HEK293 (cell line): ENCODE measurements around the gene KLHL29.

ENCODE experiments used
- HOXD13 ChIP-seq: sonication (generic); formaldehyde crosslinking; IDR thresholded peaks from 2 replicates; pipeline ENCODE4 v1.8.0; 2022; ENCODE audit warnings: missing genetic modification reagents, borderline replicate concordance
- IKZF3 ChIP-seq: fragments of 450-650 bp; IDR thresholded peaks from 2 replicates; pipeline ENCODE4 v1.5.0; 2018; ENCODE audit warnings: missing biosample characterization, mild to moderate bottlenecking, missing genetic modification characterization, moderate library complexity
- PRDM1 ChIP-seq: fragments of 450-650 bp; formaldehyde crosslinking; IDR thresholded peaks from 2 replicates; pipeline ENCODE4; 2016; ENCODE audit warnings: missing biosample characterization, missing genetic modification characterization
- PRDM10 ChIP-seq: fragments of 450-650 bp; formaldehyde crosslinking; IDR thresholded peaks from 2 replicates; pipeline ENCODE4 v1.5.1; 2016; ENCODE audit warnings: missing biosample characterization, missing genetic modification characterization
- WT1 ChIP-seq: fragments of 450-650 bp; formaldehyde crosslinking; IDR thresholded peaks from 2 replicates; pipeline ENCODE4 v1.5.1; 2016; ENCODE audit warnings: missing biosample characterization, missing genetic modification characterization
- ZBTB44 ChIP-seq: fragments of 450-650 bp; IDR thresholded peaks from 2 replicates; pipeline ENCODE4 v1.5.1; 2018; ENCODE audit warnings: missing biosample characterization, mild to moderate bottlenecking, missing genetic modification characterization
- ZBTB6 ChIP-seq: fragments of 450-650 bp; formaldehyde crosslinking; IDR thresholded peaks from 2 replicates; pipeline ENCODE4 v1.5.1; 2017; ENCODE audit warnings: missing biosample characterization, missing genetic modification characterization
- ZFP69B ChIP-seq: fragments of 450-650 bp; formaldehyde crosslinking; IDR thresholded peaks from 2 replicates; pipeline ENCODE4 v1.5.1; 2016; ENCODE audit warnings: missing biosample characterization, missing genetic modification characterization
- ZIC2 ChIP-seq: fragments of 450-650 bp; formaldehyde crosslinking; IDR thresholded peaks from 2 replicates; pipeline ENCODE4 v1.5.1; 2016; ENCODE audit warnings: missing biosample characterization, missing genetic modification characterization
- ZNF10 ChIP-seq: fragments of 450-650 bp; formaldehyde crosslinking; IDR thresholded peaks from 2 replicates; pipeline ENCODE4 v1.5.1; 2017; ENCODE audit warnings: missing biosample characterization, missing genetic modification characterization
- ZNF133 ChIP-seq: fragments of 450-650 bp; formaldehyde crosslinking; IDR thresholded peaks from 2 replicates; pipeline ENCODE4 v1.5.1; 2016; ENCODE audit warnings: missing biosample characterization, missing genetic modification characterization
- ZNF16 ChIP-seq: fragments of 450-650 bp; formaldehyde crosslinking; IDR thresholded peaks from 2 replicates; pipeline ENCODE4 v1.5.1; 2016; ENCODE audit warnings: low read depth, missing biosample characterization, missing genetic modification characterization
- ZNF211 ChIP-seq: fragments of 450-650 bp; formaldehyde crosslinking; IDR thresholded peaks from 2 replicates; pipeline ENCODE4 v1.5.1; 2016; ENCODE audit warnings: low read depth, missing biosample characterization, missing genetic modification characterization
- ZNF24 ChIP-seq: fragments of 450-650 bp; formaldehyde crosslinking; IDR thresholded peaks from 2 replicates; pipeline ENCODE4 v1.5.1; 2016; ENCODE audit warnings: missing biosample characterization, missing genetic modification characterization
- ZNF248 ChIP-seq: fragments of 450-650 bp; formaldehyde crosslinking; IDR thresholded peaks from 2 replicates; pipeline ENCODE4 v1.5.1; 2017; ENCODE audit warnings: missing biosample characterization, missing genetic modification characterization
- ZNF311 ChIP-seq: fragments of 450-650 bp; formaldehyde crosslinking; IDR thresholded peaks from 2 replicates; pipeline ENCODE4 v1.5.1; 2017; ENCODE audit warnings: missing biosample characterization, missing genetic modification characterization, borderline replicate concordance
- ZNF350 ChIP-seq: fragments of 450-650 bp; formaldehyde crosslinking; IDR thresholded peaks from 2 replicates; pipeline ENCODE4 v1.5.0; 2017; ENCODE audit warnings: missing biosample characterization, mild to moderate bottlenecking, missing genetic modification characterization
- ZNF404 ChIP-seq: fragments of 450-650 bp; formaldehyde crosslinking; IDR thresholded peaks from 2 replicates; pipeline ENCODE4 v1.5.1; 2017; ENCODE audit warnings: missing biosample characterization, missing genetic modification characterization
- ZNF473 ChIP-seq: fragments of 450-650 bp; formaldehyde crosslinking; IDR thresholded peaks from 2 replicates; pipeline ENCODE4 v1.5.1; 2017; ENCODE audit warnings: missing biosample characterization, missing genetic modification characterization
- ZNF521 ChIP-seq: fragments of 450-650 bp; formaldehyde crosslinking; IDR thresholded peaks from 2 replicates; pipeline ENCODE4 v1.5.1; 2017; ENCODE audit warnings: missing biosample characterization, mild to moderate bottlenecking, missing genetic modification characterization
- ZNF548 ChIP-seq: fragments of 450-650 bp; formaldehyde crosslinking; IDR thresholded peaks from 2 replicates; pipeline ENCODE4 v1.5.1; 2016; ENCODE audit warnings: missing biosample characterization, missing genetic modification characterization
- ZNF571 ChIP-seq: fragments of 450-650 bp; formaldehyde crosslinking; IDR thresholded peaks from 2 replicates; pipeline ENCODE4 v1.5.0; 2017; ENCODE audit warnings: missing biosample characterization, missing genetic modification characterization
- ZNF629 ChIP-seq: fragments of 450-650 bp; formaldehyde crosslinking; IDR thresholded peaks from 2 replicates; pipeline ENCODE4 v1.5.1; 2017; ENCODE audit warnings: missing biosample characterization, missing genetic modification characterization
- ZNF701 ChIP-seq: fragments of 450-650 bp; formaldehyde crosslinking; IDR thresholded peaks from 2 replicates; pipeline ENCODE4 v1.5.1; 2016; ENCODE audit warnings: missing biosample characterization, missing genetic modification characterization
- ZNF76 ChIP-seq: fragments of 450-650 bp; formaldehyde crosslinking; IDR thresholded peaks from 2 replicates; pipeline ENCODE4; 2016; ENCODE audit warnings: low read depth, missing biosample characterization, missing genetic modification characterization, borderline replicate concordance
- ZNF830 ChIP-seq: fragments of 450-650 bp; IDR thresholded peaks from 2 replicates; pipeline ENCODE4 v1.5.0; 2018; ENCODE audit warnings: missing biosample characterization, missing genetic modification characterization, low read depth, mild to moderate bottlenecking, moderate library complexity
- ZNF837 ChIP-seq: fragments of 450-650 bp; formaldehyde crosslinking; IDR thresholded peaks from 2 replicates; pipeline ENCODE4 v1.5.1; 2016; ENCODE audit warnings: missing biosample characterization, missing genetic modification characterization
- TF ChIP-seq, protein P1 (sequence below): fragments of 450-650 bp; formaldehyde crosslinking; conservative IDR thresholded peaks from 2 replicates; pipeline ENCODE4 v1.5.1; 2016; ENCODE audit warnings: low read depth, missing biosample characterization, missing genetic modification characterization
- TF ChIP-seq, protein P2 (sequence below): fragments of 450-650 bp; formaldehyde crosslinking; IDR thresholded peaks from 2 replicates; pipeline ENCODE4 v1.5.1; 2016; ENCODE audit warnings: missing biosample characterization, missing genetic modification characterization

The KLHL29 gene

GRCh38 chr2:23602116-23602515 lies 217.1 kb downstream of the KLHL29 start (continued):
- TF ChIP-seq, protein P1, sequence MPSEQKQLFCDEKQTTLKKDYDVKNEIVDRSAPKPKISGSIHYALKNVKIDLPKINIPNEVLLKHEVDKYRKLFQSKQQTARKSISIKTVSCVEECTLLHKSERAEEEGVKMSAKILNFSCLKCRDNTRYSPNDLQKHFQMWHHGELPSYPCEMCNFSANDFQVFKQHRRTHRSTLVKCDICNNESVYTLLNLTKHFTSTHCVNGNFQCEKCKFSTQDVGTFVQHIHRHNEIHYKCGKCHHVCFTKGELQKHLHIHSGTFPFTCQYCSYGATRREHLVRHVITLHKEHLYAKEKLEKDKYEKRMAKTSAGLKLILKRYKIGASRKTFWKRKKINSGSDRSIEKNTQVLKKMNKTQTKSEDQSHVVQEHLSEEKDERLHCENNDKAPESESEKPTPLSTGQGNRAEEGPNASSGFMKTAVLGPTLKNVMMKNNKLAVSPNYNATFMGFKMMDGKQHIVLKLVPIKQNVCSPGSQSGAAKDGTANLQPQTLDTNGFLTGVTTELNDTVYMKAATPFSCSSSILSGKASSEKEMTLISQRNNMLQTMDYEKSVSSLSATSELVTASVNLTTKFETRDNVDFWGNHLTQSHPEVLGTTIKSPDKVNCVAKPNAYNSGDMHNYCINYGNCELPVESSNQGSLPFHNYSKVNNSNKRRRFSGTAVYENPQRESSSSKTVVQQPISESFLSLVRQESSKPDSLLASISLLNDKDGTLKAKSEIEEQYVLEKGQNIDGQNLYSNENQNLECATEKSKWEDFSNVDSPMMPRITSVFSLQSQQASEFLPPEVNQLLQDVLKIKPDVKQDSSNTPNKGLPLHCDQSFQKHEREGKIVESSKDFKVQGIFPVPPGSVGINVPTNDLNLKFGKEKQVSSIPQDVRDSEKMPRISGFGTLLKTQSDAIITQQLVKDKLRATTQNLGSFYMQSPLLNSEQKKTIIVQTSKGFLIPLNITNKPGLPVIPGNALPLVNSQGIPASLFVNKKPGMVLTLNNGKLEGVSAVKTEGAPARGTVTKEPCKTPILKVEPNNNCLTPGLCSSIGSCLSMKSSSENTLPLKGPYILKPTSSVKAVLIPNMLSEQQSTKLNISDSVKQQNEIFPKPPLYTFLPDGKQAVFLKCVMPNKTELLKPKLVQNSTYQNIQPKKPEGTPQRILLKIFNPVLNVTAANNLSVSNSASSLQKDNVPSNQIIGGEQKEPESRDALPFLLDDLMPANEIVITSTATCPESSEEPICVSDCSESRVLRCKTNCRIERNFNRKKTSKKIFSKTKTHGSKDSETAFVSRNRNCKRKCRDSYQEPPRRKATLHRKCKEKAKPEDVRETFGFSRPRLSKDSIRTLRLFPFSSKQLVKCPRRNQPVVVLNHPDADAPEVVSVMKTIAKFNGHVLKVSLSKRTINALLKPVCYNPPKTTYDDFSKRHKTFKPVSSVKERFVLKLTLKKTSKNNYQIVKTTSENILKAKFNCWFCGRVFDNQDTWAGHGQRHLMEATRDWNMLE (tag by site-specific recombination) = no peak
- no peak for TF ChIP-seq ZNF311 (tag by site-specific recombination)
- TF ChIP-seq ZNF548 (tag by site-specific recombination) = no peak
- peak; percentile 31; the same call in 1 of the 2 replicates for TF ChIP-seq ZIC2 (tag by site-specific recombination)
- TF ChIP-seq ZNF629 (tag by site-specific recombination) = peak; percentile 84
- TF ChIP-seq ZNF830 (tag by site-specific recombination) = no peak
- TF ChIP-seq WT1 = no peak
- no peak for TF ChIP-seq ZNF404 (tag by site-specific recombination)
- TF ChIP-seq ZNF350 (tag by site-specific recombination) = no peak
- no peak for TF ChIP-seq ZNF701
- no peak for TF ChIP-seq ZNF473
- peak; percentile 81 for TF ChIP-seq ZNF10 (tag by site-specific recombination)
- no peak for TF ChIP-seq ZFP69B (tag by site-specific recombination)
- TF ChIP-seq PRDM10 (tag by site-specific recombination) = no peak
- no peak for TF ChIP-seq ZNF76 (tag by site-specific recombination)
- no peak for TF ChIP-seq ZNF837 (tag by site-specific recombination)
- no peak for TF ChIP-seq ZNF16 (tag by site-specific recombination)
- TF ChIP-seq ZNF24 (tag by site-specific recombination) = no peak
- no peak for TF ChIP-seq ZNF571
- TF ChIP-seq ZNF248 (tag by site-specific recombination) = no peak
- TF ChIP-seq ZNF133 (tag by site-specific recombination) = no peak
- no peak for TF ChIP-seq ZBTB44 (tag by site-specific recombination)
- TF ChIP-seq HOXD13 (CRISPR knock-in tag) = no peak
- TF ChIP-seq PRDM1 = 0 out of 2 replicates have a peak, but pooled peaks have one; percentile 24
- TF ChIP-seq ZBTB6 (tag by site-specific recombination) = no peak
- no peak for TF ChIP-seq IKZF3
- TF ChIP-seq ZNF211 = no peak
- TF ChIP-seq, protein P2, sequence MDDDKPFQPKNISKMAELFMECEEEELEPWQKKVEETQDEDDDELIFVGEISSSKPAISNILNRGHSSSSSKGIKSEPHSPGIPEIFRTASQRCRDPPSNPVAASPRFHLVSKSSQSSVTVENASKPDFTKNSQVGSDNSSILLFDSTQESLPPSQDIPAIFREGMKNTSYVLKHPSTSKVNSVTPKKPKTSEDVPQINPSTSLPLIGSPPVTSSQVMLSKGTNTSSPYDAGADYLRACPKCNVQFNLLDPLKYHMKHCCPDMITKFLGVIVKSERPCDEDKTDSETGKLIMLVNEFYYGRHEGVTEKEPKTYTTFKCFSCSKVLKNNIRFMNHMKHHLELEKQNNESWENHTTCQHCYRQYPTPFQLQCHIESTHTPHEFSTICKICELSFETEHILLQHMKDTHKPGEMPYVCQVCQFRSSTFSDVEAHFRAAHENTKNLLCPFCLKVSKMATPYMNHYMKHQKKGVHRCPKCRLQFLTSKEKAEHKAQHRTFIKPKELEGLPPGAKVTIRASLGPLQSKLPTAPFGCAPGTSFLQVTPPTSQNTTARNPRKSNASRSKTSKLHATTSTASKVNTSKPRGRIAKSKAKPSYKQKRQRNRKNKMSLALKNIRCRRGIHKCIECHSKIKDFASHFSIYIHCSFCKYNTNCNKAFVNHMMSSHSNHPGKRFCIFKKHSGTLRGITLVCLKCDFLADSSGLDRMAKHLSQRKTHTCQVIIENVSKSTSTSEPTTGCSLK (tag by site-specific recombination) = no peak
- no peak for TF ChIP-seq ZNF521 (tag by site-specific recombination)
